Pancreas (tissue), 10 donors: ENCODE data around the gene ADD2. TPM values are rescaled to one million over a fixed set of nuclear protein-coding genes. Genes with fewer than 3 reads are reported as not detected.

Experiments used
- ATAC-seq, 4 donors: fragments of 200-7000 bp; cut with Tn5 transposase; one replicate each; pipeline versions ENCODE4 v1.8.0 to v1.9.1; 2020; ENCODE audit warnings: mild to moderate bottlenecking in 4 of 4, moderate library complexity in 4 of 4
- DNase-seq, 6 donors: peaks; one replicate each; pipeline ENCODE4 v3.0.0-alpha.2; 2020
- FAIRE-seq: peaks from 2 replicates; lab custom pipeline; 2012; peaks lifted over from hg19 to GRCh38; lab: Jason Lieb, UNC
- H3K27ac ChIP-seq, 4 donors: fragments of 200-600 bp; sonication (generic); 1 replicate in 3 of 4; 2 replicates in 1 of 4; pipeline versions ENCODE4 v1.5.0 to v1.8.0; 2020
- H3K27me3 ChIP-seq, 4 donors: fragments of 200-600 bp; one replicate each; pipeline ENCODE4 v1.8.0; 2021
- H3K36me3 ChIP-seq, 3 donors: fragments of 200-600 bp; sonication (generic) in 1 of 3; one replicate each; pipeline versions ENCODE4 v1.5.0 to v1.8.0; 2020 to 2021
- H3K4me1 ChIP-seq, 3 donors: fragments of 200-600 bp; one replicate each; pipeline ENCODE4 v1.8.0; 2021
- H3K4me3 ChIP-seq, 4 donors: fragments of 200-600 bp; sonication (generic) in 2 of 4; one replicate each; pipeline versions ENCODE4 v1.5.0 to v1.8.0; 2020 to 2021
- H3K9me3 ChIP-seq, 4 donors: fragments of 200-600 bp; one replicate each; pipeline ENCODE4 v1.8.0; 2021
- CTCF ChIP-seq, 4 donors: fragments of 200-600 bp; sonication (generic) in 3 of 4; IDR thresholded peaks; one replicate each; pipeline versions ENCODE4 v1.5.0 to v1.8.0; 2021; ENCODE audit warnings: antibody characterized with exemption in 4 of 4
- WGBS, 2 donors: extraction: QIAGEN DNeasy Blood & Tissue Kit; methylation state at CpG; one replicate each; pipeline ENCODE4 v1.1.7; 2013; 5-methylcytosine and 5-hydroxymethylcytosine counted together
- intact Hi-C, 3 donors: fragments of 100-400 bp; cut with DNase I; formaldehyde crosslinking; loops; one replicate each; pipeline versions ENCODE4 v1.11.1 to v1.14.2; 2022
- polyA plus RNA-seq, 2 donors: library from polyadenylated mRNA; stranded (reverse); fragments of 200-250 nt; gene quantifications; one replicate each; pipeline ENCODE4 v1.2.3, GENCODE V29; 2013
- total RNA-seq, 6 donors: library from RNA; stranded (reverse); fragmentation: NEBNext Ultra II Directional in 4 of 6; extraction: Animal tissue kit (Norgen Biotek cat#: 25700) in 4 of 6; gene quantifications; one replicate each; pipeline versions ENCODE4 v1.2.1 to v1.2.4, GENCODE V29; 2021 to 2023
- donor health status: healthy with polysubstance abuse.
- donor health status: DM: no; HTN: no; CAD: no; lungs with moderate emphysema.
- donor health status: DM: no; HTN: no; CAD: no.
- donor health status: control.
- donor health status: control.
- donor health status: Bipolar disorder and iron deficiency.
- donor health status: DM: yes; HTN: yes; CAD: no.
- donor health status: DM: no; HTN: no; CAD: no.
- donor health status: DM: no; HTN: no; CAD: no.
- donor health status: DM: yes; HTN: yes; CAD: no.

Gene ADD2
- total and polyA plus RNA-seq, 8 donors: 0.38 to 5.5 (median 3.3) TPM

- WGBS, 2 donors: 77% methylated on average over 2 of the region's 2 CpGs
- H3K4me3 ChIP-seq: no peak overlapping the region
- FAIRE-seq (no peak), ATAC-seq (no peak), DNase-seq (no peak)
- H3K27ac ChIP-seq: no peak overlapping the region
- no peaks in the 10 kb centered on the region for H3K4me1 ChIP-seq
- H3K9me3 ChIP-seq: no peaks in the 10 kb centered on the region
- H3K27me3 ChIP-seq: no peaks in the 10 kb centered on the region
- intact Hi-C loops: no loop called here
- no peaks in the 10 kb centered on the region for H3K36me3 ChIP-seq
- no peak for TF ChIP-seq CTCF (IDR thresholded peaks at IDR 0.05)
Measured at GRCh38 chr2:70772486-70773155, 4.6 kb upstream of the ADD2 start.

GRCh38 chr2:70771446-70771845 is 3.4 kb upstream of the ADD2 start:
- FAIRE-seq: no peak

GRCh38 chr2:70769450-70769849 is 1.4 kb upstream of the ADD2 start:
- no peaks in the 10 kb centered on the region for H3K27me3 ChIP-seq
- no peak for ATAC-seq
- intact Hi-C loops: no loop called here
- WGBS, 2 donors: 67 to 69% methylated on average over 2 of the region's 2 CpGs
- no peak overlapping the region for H3K4me3 ChIP-seq
- no peaks in the 10 kb centered on the region for H3K9me3 ChIP-seq
- no peak for TF ChIP-seq CTCF (IDR thresholded peaks at IDR 0.05)
- FAIRE-seq: no peak
- no peaks in the 10 kb centered on the region for H3K36me3 ChIP-seq
- peaks cover 0 to 8% (median 0%) of the 10 kb centered on the region in 3 donors for H3K4me1 ChIP-seq
- DNase-seq: no peak
- H3K27ac ChIP-seq: no peak overlapping the region

More at GRCh38 chr2:70771446-70771845, 3.4 kb upstream of the ADD2 start:
- H3K4me3 ChIP-seq: no peak overlapping the region
- no peaks in the 10 kb centered on the region for H3K9me3 ChIP-seq
- DNase-seq: no peak
- ATAC-seq: no peak
- H3K27ac ChIP-seq: no peak overlapping the region
- H3K4me1 ChIP-seq: peaks cover 0 to 7% (median 0%) of the 10 kb centered on the region in 3 donors
- no peaks in the 10 kb centered on the region for H3K36me3 ChIP-seq
- intact Hi-C loops: no loop called here
- 84 to 93% methylated on average over 2 of the region's 2 CpGs for WGBS, 2 donors
- no peaks in the 10 kb centered on the region for H3K27me3 ChIP-seq
- TF ChIP-seq CTCF (IDR thresholded peaks at IDR 0.05): no peak

GRCh38 chr2:70768590-70769085 is 638 bp upstream of the ADD2 start:
- WGBS, 2 donors: 65 to 67% methylated on average over 7 of the region's 7 CpGs
- Histone ChIP-seq H3K27me3 (no peaks in the 10 kb centered on the region), H3K4me3 (peak overlapping the region in 1 of 4 donors; percentile 69), H3K36me3 (no peaks in the 10 kb centered on the region), H3K9me3 (no peaks in the 10 kb centered on the region), H3K27ac (no peak overlapping the region), H3K4me1 (peaks cover 0 to 8% (median 0%) of the 10 kb centered on the region in 3 donors)
- FAIRE-seq: no peak
- no peak for TF ChIP-seq CTCF (IDR thresholded peaks at IDR 0.05)
- ATAC-seq: no peak
- no peak for DNase-seq
- intact Hi-C loops: no loop called here
